Lower lobe of right lung (tissue), 2 donors: ENCODE data around the gene OSBPL9. TPM values are rescaled to one million over a fixed set of nuclear protein-coding genes. Genes with fewer than 3 reads are reported as not detected.

Source experiments
- ATAC-seq, 2 donors: fragments of 200-7000 bp; cut with Tn5 transposase; one replicate each; pipeline ENCODE4 v1.9.1; 2020 to 2022; ENCODE audit warnings: mild to moderate bottlenecking in 2 of 2, moderate library complexity in 2 of 2
- DNase-seq: peaks from one replicate; pipeline ENCODE4 v3.0.0-alpha.2; 2020
- H3K27ac ChIP-seq: fragments of 200-600 bp; one replicate; pipeline ENCODE4 v1.8.0; 2022
- H3K27me3 ChIP-seq: fragments of 200-600 bp; one replicate; pipeline ENCODE4 v1.8.0; 2022; ENCODE audit warnings: low read depth
- H3K36me3 ChIP-seq: fragments of 200-600 bp; one replicate; pipeline ENCODE4 v1.8.0; 2022; ENCODE audit warnings: mild to moderate bottlenecking
- H3K4me1 ChIP-seq: fragments of 200-600 bp; one replicate; pipeline ENCODE4 v1.8.0; 2022
- H3K4me3 ChIP-seq: fragments of 200-600 bp; one replicate; pipeline ENCODE4 v1.8.0; 2022; ENCODE audit warnings: mild to moderate bottlenecking
- H3K9me3 ChIP-seq: fragments of 200-600 bp; one replicate; pipeline ENCODE4 v1.8.0; 2022
- CTCF ChIP-seq: fragments of 200-600 bp; IDR thresholded peaks from one replicate; pipeline ENCODE4 v1.8.0; 2022; ENCODE audit warnings: antibody characterized with exemption, mild to moderate bottlenecking
- intact Hi-C: fragments of 100-400 bp; cut with DNase I; formaldehyde crosslinking; loops from one replicate; pipeline ENCODE4 v1.11.0; 2022
- total RNA-seq: library from RNA; stranded (reverse); fragmentation: NEBNext Ultra II Directional; extraction: Animal tissue kit (Norgen Biotek cat#: 25700); gene quantifications from one replicate; pipeline ENCODE4 v1.2.1, GENCODE V29; 2021
- donor health status: DM: no; HTN: yes; CAD: no; lungs with severe emphysema.

The OSBPL9 gene
- total RNA-seq, 1 donor from 2014 or later, result 65.4 TPM

- DNase-seq, result no peak
- H3K27me3 ChIP-seq, result no peaks in the 10 kb centered on the region
- H3K27ac ChIP-seq, result no peak overlapping the region
- no peaks in the 10 kb centered on the region for H3K4me1 ChIP-seq
- H3K9me3 ChIP-seq, result no peaks in the 10 kb centered on the region
- intact Hi-C loops, result no loop called here
- no peak overlapping the region for H3K4me3 ChIP-seq
- no peak for ATAC-seq
- no peak for TF ChIP-seq CTCF
- no peaks in the 10 kb centered on the region for H3K36me3 ChIP-seq
Measured at GRCh38 chr1:51629918-51630317, 13.0 kb downstream of the OSBPL9 start.

GRCh38 chr1:51630393-51630792 is 13.5 kb downstream of the OSBPL9 start:
- TF ChIP-seq CTCF, result no peak
- ATAC-seq (no peak), DNase-seq (no peak)
- no peak overlapping the region for H3K4me3 ChIP-seq
- H3K4me1 ChIP-seq, result no peaks in the 10 kb centered on the region
- no peaks in the 10 kb centered on the region for H3K9me3 ChIP-seq
- H3K36me3 ChIP-seq, result no peaks in the 10 kb centered on the region
- no peaks in the 10 kb centered on the region for H3K27me3 ChIP-seq
- H3K27ac ChIP-seq, result no peak overlapping the region
- intact Hi-C loops, result no loop called here

GRCh38 chr1:51630922-51631321 is 14.0 kb downstream of the OSBPL9 start:
- Histone ChIP-seq H3K27ac (no peak overlapping the region), H3K36me3 (no peaks in the 10 kb centered on the region), H3K9me3 (no peaks in the 10 kb centered on the region), H3K4me3 (no peak overlapping the region), H3K27me3 (no peaks in the 10 kb centered on the region), H3K4me1 (no peaks in the 10 kb centered on the region)
- TF ChIP-seq CTCF, result no peak
- no peak for DNase-seq
- ATAC-seq, result no peak
- intact Hi-C loops, result no loop called here

GRCh38 chr1:51631747-51632146 is 14.9 kb downstream of the OSBPL9 start:
- Histone ChIP-seq H3K27ac (no peak overlapping the region), H3K27me3 (no peaks in the 10 kb centered on the region), H3K4me3 (no peak overlapping the region), H3K9me3 (no peaks in the 10 kb centered on the region), H3K4me1 (no peaks in the 10 kb centered on the region), H3K36me3 (no peaks in the 10 kb centered on the region)
- ATAC-seq, result no peak
- DNase-seq, result no peak
- intact Hi-C loops, result no loop called here
- no peak for TF ChIP-seq CTCF

- no peak for DNase-seq
- H3K4me3 ChIP-seq, result no peak overlapping the region
- no peaks in the 10 kb centered on the region for H3K9me3 ChIP-seq
- H3K4me1 ChIP-seq, result no peaks in the 10 kb centered on the region
- no peaks in the 10 kb centered on the region for H3K36me3 ChIP-seq
- ATAC-seq, result no peak
- TF ChIP-seq CTCF, result no peak
- no peaks in the 10 kb centered on the region for H3K27me3 ChIP-seq
- intact Hi-C loops, result no loop called here
- no peak overlapping the region for H3K27ac ChIP-seq
Measured at GRCh38 chr1:51634618-51635017, 17.7 kb downstream of the OSBPL9 start.

- Histone ChIP-seq H3K4me1 (no peaks in the 10 kb centered on the region), H3K27ac (no peak overlapping the region), H3K4me3 (no peak overlapping the region), H3K27me3 (no peaks in the 10 kb centered on the region), H3K36me3 (no peaks in the 10 kb centered on the region), H3K9me3 (no peaks in the 10 kb centered on the region)
- no peak for TF ChIP-seq CTCF
- intact Hi-C loops, result no loop called here
- DNase-seq (no peak), ATAC-seq (no peak)
Measured at GRCh38 chr1:51635615-51636014, 18.7 kb downstream of the OSBPL9 start.
